Measurements from ENCODE around the gene SLC22A17.

SLC22A17 gene

DNA sequence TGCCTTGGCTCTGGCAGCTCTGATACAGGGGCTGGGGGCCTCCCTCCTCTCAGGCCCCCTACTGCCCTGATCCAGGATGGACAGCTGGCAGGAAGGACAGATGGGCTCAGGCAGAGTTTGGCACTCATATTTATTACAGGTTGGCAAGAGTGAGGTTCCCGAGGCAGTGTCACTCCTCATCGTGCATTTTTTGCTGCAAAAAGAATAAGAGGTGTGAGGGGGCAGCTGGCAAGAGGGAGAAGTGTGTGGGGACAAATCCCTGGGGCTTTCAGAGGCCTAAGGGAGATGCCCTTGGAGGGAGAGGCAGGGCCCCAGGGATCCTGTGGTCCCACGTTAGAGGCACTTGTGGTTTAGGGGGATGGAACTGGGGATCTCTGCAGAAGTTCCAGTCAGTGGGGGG is 29.2 kb upstream of the SLC22A17 start:
- no peak for DNase-seq

DNA sequence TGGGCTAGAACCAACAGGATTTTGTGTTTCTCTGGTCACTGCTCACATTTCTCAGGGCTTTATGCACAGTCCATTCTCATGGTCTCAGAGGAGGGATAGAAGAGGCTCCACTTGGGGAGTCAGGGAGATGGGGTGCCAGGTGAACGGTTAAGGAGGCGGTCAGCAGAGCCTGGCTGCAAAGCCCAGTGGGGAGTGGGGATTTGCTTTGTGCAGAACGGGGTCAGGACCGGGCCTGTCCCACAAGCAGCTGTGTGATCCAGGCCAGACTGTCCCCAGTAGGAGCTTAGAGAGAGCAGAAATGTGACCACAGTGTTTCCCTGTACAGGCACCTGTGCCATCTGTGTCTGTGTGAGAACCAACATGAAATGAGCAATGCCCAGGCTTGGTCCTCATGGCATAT is 28.3 kb upstream of the SLC22A17 start:
- DNase-seq: no peak

DNA sequence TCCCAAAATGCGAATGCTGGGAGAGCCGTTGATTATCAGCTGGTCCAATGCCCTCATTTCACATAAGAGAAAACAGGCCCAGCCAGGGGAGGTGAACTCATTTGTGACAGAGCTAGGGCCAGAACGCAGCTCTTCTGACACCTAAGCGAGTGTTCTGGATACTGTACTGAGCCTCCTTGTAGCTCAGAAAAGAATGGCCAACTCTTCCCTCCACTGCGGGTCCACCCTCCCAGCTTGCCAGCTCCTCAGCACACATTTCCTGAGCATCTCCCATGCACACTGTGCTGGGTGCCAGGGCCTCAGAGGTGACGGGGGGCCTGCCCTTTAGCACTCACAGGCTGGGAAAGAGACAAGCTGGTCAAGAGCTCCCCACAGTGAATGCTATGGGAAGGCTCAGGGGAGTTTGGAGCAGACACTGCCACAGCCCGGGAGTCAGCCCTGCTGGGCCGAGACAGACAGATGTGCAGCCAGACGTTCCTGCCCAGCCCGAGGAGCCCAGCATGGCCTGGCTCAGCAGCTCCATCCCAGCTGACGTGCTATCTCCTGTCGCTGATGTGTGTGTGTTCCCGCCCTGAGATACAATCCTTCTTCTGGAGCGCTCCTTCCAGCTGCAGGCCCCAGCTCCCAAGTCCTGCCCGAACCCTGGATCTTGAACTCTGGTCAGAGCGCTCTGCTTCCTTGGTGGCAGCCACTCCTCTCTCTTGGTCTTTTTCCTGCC is 27.7 kb upstream of the SLC22A17 start:
- DNase-seq: no peak

GRCh38 chr14:23379366-23380196 is 26.9 kb upstream of the SLC22A17 start:
- DNase-seq: peak; percentile 57

GRCh38 chr14:23378612-23379220 is 26.0 kb upstream of the SLC22A17 start:
- no peak for DNase-seq

- no peak for DNase-seq
These were observed 25.2 kb upstream of the SLC22A17 start for GRCh38 chr14:23377573-23378563.

DNA sequence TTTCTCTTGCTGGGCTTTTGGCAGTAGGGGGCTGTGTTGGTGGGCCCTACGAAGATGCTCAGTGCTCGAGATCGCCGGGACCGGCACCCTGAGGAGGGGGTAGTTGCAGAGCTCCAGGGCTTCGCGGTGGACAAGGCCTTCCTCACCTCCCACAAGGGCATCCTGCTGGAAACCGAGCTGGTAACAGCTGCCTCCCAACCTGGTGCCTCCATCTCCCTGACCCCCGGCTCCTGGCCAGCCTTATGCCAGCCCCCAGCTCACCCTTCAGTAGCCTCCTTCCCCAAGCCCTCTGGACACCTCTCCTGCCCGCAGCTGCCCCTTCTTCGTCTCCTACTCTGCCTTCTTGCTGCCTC is 24.5 kb upstream of the SLC22A17 start:
- DNase-seq: no peak

GRCh38 chr14:23376482-23377197 is 24.0 kb upstream of the SLC22A17 start, which contains the start of gene CMTM5:
Gene CMTM5, plus strand, starts transcription at chr14:23377046. Its CDS starts 206 bp downstream, at chr14:23377252.
- no peak for DNase-seq

DNA sequence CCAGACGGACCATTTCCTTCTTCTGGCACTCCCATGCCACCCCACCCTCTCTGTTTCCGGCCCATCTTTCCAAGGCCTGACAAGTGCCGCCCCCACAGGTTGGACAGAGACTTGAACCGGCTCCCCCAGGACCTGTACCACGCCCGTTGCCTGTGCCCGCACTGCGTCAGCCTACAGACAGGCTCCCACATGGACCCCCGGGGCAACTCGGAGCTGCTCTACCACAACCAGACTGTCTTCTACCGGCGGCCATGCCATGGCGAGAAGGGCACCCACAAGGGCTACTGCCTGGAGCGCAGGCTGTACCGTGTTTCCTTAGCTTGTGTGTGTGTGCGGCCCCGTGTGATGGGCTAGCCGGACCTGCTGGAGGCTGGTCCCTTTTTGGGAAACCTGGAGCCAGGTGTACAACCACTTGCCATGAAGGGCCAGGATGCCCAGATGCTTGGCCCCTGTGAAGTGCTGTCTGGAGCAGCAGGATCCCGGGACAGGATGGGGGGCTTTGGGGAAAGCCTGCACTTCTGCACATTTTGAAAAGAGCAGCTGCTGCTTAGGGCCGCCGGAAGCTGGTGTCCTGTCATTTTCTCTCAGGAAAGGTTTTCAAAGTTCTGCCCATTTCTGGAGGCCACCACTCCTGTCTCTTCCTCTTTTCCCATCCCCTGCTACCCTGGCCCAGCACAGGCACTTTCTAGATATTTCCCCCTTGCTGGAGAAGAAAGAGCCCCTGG is 23.0 kb upstream of the SLC22A17 start:
- DNase-seq: no peak

DNA sequence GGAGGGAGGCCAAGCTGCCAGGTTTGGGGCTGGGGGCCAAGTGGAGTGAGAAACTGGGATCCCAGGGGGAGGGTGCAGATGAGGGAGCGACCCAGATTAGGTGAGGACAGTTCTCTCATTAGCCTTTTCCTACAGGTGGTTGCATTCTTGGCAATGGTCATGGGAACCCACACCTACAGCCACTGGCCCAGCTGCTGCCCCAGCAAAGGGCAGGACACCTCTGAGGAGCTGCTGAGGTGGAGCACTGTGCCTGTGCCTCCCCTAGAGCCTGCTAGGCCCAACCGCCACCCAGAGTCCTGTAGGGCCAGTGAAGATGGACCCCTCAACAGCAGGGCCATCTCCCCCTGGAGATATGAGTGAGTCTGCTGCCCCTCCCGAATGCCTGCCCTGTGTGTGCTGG is 20.4 kb upstream of the SLC22A17 start:
- no peak for DNase-seq

- no peak for DNase-seq
These were observed 19.8 kb upstream of the SLC22A17 start, which contains the start of gene IL25 for GRCh38 chr14:23372509-23372908. Gene IL25, plus strand, starts transcription at chr14:23372809.

DNA sequence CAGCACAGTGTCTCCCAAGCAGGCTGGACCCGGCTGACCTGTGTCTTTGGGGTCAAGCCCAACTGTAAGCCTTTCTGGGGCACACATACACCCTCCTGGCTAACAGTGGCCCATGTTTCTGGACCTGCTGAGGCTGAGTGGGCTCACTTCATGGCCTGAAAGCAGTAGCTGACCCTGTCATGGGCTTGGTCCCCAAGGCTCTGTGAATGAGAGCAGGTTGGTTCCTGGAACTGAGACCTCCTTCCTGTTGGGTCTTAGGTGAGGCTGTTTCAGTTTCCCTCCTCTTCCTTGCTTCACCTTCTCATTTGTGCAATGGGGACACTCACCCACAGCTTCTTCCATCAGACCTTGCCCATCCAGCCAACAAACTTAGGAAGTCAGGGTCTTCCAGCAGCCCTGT is 19.2 kb upstream of the SLC22A17 start:
- DNase-seq: no peak

GRCh38 chr14:23370221-23370620 is 17.5 kb upstream of the SLC22A17 start:
- no peak for DNase-seq

DNA sequence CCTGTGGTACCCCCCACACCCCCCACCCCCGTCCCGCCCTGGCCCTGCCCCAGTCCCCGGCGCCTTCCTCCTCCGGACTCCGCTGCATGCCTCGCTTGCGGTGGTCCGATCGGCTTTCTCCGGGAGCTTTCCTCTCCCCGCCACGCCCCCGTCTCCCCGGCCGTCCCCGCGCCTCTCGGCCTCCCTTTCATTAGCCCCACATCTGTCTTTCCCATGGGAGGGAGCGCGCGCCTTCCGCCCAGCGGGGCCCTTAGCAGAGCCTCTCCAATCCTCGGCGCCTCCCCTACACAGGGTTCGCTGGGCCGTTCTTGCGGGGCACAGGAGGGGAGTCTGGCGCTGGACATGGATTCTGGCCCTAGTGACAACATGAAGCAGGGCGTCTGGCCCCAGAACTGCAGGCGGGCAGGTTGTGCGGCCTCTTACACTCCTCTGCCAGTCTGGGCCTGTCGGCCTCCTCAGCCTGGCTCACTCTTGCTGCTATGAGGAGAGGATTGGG is 13.8 kb upstream of the SLC22A17 start:
- no peak for DNase-seq

GRCh38 chr14:23365732-23366425 is 13.2 kb upstream of the SLC22A17 start:
- no peak for DNase-seq

DNA sequence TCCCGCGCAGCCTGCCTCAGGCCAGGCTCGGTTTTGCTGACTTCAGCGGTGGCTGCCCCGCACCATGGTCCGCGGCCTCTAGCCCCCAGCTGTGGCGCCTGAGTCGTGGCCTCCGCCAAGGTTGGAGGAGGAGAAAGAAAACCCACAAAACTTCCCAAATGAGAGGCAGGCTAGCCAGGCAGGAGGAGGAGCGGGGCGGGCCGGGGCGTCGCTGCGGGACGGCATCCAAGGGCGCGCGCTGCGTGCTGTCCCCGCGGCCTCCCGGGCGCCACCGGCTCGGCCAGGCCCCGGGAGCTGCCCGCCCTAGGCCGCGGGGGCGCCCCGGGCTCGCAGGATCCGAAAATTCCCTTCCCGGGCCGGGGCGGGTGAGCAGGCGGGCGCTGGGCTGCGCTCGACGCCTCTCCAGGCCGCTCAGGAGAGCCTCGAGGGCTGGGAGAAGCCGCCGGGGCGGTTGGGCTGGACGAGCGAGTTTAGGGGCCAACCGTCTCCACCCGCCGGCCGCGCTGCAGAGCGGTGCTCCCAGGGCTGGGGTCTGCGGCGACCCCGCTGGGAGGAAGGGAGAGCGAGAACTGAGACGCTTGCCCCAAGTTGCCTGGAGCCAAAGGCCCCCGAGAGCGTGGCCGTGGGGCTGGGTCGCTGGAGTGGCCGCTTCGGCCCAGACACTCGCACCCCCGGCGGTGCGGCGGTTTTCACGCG is 12.5 kb upstream of the SLC22A17 start, which contains the start of gene EFS:
Gene EFS (minus strand): TSS at position 137 of the 696 bp plus-strand sequence. CDS start 147 bp downstream, outside the sequence.
- no peak for DNase-seq

- no peak for DNase-seq
These were observed 11.7 kb upstream of the SLC22A17 start for GRCh38 chr14:23364164-23365035.

GRCh38 chr14:23362200-23362599 is 9.5 kb upstream of the SLC22A17 start:
- no peak for DNase-seq

Data from effector CD4-positive, alpha-beta T cell (primary cell).